K562 (cell line): Measurements from ENCODE around the gene BTF3L4. TPM values are rescaled to one million over a fixed set of nuclear protein-coding genes. Genes with fewer than 3 reads are reported as not detected.

Experiments
- ADNP ChIP-seq: fragments of 200-800 bp; sonication (Bioruptor generic); IDR thresholded peaks from 2 replicates; pipeline ENCODE4 v1.6.1; 2016; ENCODE audit warnings: missing genetic modification characterization, missing compliant biosample characterization
- C11orf30 ChIP-seq: fragments of 450-650 bp; IDR thresholded peaks from 2 replicates; pipeline ENCODE4 v1.6.1; 2016; ENCODE audit warnings: low read depth, mild to moderate bottlenecking
- MCM3 ChIP-seq: fragments of 450-650 bp; IDR thresholded peaks from 2 replicates; pipeline ENCODE4 v1.6.1; 2016
- MCM5 ChIP-seq: fragments of 450-650 bp; IDR thresholded peaks from 2 replicates; pipeline ENCODE4 v1.6.1; 2016; ENCODE audit warnings: low read depth
- NR2C1 ChIP-seq, 2 experiments: fragments of 450-650 bp; IDR thresholded peaks; 2 replicates each; pipeline ENCODE4 v1.6.1; 2017; ENCODE audit warnings: mild to moderate bottlenecking in 2 of 2, antibody characterized with exemption in 1 of 2, inconsistent platforms in 1 of 2, missing compliant biosample characterization in 1 of 2, missing genetic modification characterization in 1 of 2
- PCBP1 ChIP-seq: fragments of 200-400 bp; formaldehyde crosslinking; IDR thresholded peaks from 2 replicates; pipeline ENCODE4 v1.6.1; 2018; ENCODE audit warnings: mild to moderate bottlenecking, low read depth, low read length; ENCODE audit not compliant: poor library complexity, severe bottlenecking
- RUNX1 ChIP-seq: sonication (generic); IDR thresholded peaks from 2 replicates; pipeline ENCODE4 v1.6.1; 2016; ENCODE audit warnings: antibody characterized with exemption, low read depth
- SAFB2 ChIP-seq: fragments of 200-400 bp; formaldehyde crosslinking; IDR thresholded peaks from 2 replicates; pipeline ENCODE4 v1.6.1; 2018; ENCODE audit warnings: borderline replicate concordance, low read length, low read depth, moderate library complexity; ENCODE audit not compliant: severe bottlenecking
- SIN3B ChIP-seq: fragments of 450-650 bp; IDR thresholded peaks from 2 replicates; pipeline ENCODE4 v1.6.1; 2017; ENCODE audit warnings: low read depth, mild to moderate bottlenecking, moderate library complexity
- SRF ChIP-seq, 2 experiments: fragments of 250-450, 450-650 bp in 1 of 2; sonication (Bioruptor Pico) in 1 of 2; sonication (generic) in 1 of 2; formaldehyde crosslinking; IDR thresholded peaks; 2 replicates each; pipeline versions ENCODE4 v1.5.0 to v1.5.1; 2020 to 2022; ENCODE audit warnings: mild to moderate bottlenecking in 1 of 2, missing genetic modification reagents in 1 of 2
- SRSF3 ChIP-seq: fragments of 200-400 bp; formaldehyde crosslinking; IDR thresholded peaks from 2 replicates; pipeline ENCODE4 v1.6.1; 2016; ENCODE audit warnings: mild to moderate bottlenecking, low read length, moderate library complexity; ENCODE audit not compliant: insufficient read depth
- ZNF12 ChIP-seq: sonication (generic); formaldehyde crosslinking; IDR thresholded peaks from 2 replicates; pipeline ENCODE4 v1.4.0; 2020; ENCODE audit warnings: mild to moderate bottlenecking, missing genetic modification reagents
- ZNF696 ChIP-seq: fragments of 250-450 bp; sonication (Bioruptor Pico); conservative IDR thresholded peaks from 2 replicates; pipeline ENCODE4 v1.4.0; 2020; ENCODE audit warnings: mild to moderate bottlenecking, moderate library complexity
- polyA plus RNA-seq, 8 experiments: library from polyadenylated mRNA; depleted of rRNA in 4 of 8; stranded (reverse) in 5 of 8; unstranded in 3 of 8; fragments of >200 nt; fragmentation: Nextera tagmentation in 2 of 8; fragmentation: Illumina TruSeq in 1 of 8; extraction: Ambion mirVana in 2 of 8; extraction: Trizol in 1 of 8; gene quantifications; 2 replicates each; pipeline versions ENCODE4 v1.2.1 to v1.2.3, GENCODE V29; 2011 to 2014; ENCODE audit warnings: inconsistent platforms in 1 of 8, missing spikeins in 1 of 8
- total RNA-seq, 7 experiments: library from RNA; depleted of rRNA in 6 of 7; stranded (reverse); fragments of >200 nt in 6 of 7; fragmentation: Illumina TruSeq in 2 of 7; extraction: Trizol in 2 of 7; gene quantifications; 2 replicates each; pipeline versions ENCODE4 v1.2.1 to v1.2.3, GENCODE V29; 2011 to 2021; ENCODE audit warnings: low replicate concordance in 1 of 7
- TF ChIP-seq, protein P1 (sequence below): fragments of 450-650 bp; formaldehyde crosslinking; IDR thresholded peaks from 2 replicates; pipeline ENCODE4 v1.4.0; 2022; ENCODE audit warnings: missing genetic modification characterization
- TF ChIP-seq, protein P2 (sequence below): fragments of 250-450 bp; sonication (Bioruptor Pico); IDR thresholded peaks from 2 replicates; pipeline ENCODE4 v1.8.0; 2021; ENCODE audit warnings: moderate library complexity, mild to moderate bottlenecking, inconsistent platforms
- TF ChIP-seq, protein P3 (sequence below): fragments of 450-650 bp; IDR thresholded peaks from 2 replicates; pipeline ENCODE4 v1.6.1; 2018; ENCODE audit not compliant: partially characterized antibody
- TF ChIP-seq, protein P4 (sequence below): sonication (generic); formaldehyde crosslinking; IDR thresholded peaks from 2 replicates; pipeline ENCODE4 v1.8.1; 2023; ENCODE audit warnings: mild to moderate bottlenecking, missing genetic modification reagents, moderate library complexity

BTF3L4 gene
- total and polyA plus RNA-seq, 9 of the 15 experiments (the other 6 are each of a cell fraction or from before 2014, with no cell fraction given): 40.1 to 106 (median 88.8) TPM

DNA sequence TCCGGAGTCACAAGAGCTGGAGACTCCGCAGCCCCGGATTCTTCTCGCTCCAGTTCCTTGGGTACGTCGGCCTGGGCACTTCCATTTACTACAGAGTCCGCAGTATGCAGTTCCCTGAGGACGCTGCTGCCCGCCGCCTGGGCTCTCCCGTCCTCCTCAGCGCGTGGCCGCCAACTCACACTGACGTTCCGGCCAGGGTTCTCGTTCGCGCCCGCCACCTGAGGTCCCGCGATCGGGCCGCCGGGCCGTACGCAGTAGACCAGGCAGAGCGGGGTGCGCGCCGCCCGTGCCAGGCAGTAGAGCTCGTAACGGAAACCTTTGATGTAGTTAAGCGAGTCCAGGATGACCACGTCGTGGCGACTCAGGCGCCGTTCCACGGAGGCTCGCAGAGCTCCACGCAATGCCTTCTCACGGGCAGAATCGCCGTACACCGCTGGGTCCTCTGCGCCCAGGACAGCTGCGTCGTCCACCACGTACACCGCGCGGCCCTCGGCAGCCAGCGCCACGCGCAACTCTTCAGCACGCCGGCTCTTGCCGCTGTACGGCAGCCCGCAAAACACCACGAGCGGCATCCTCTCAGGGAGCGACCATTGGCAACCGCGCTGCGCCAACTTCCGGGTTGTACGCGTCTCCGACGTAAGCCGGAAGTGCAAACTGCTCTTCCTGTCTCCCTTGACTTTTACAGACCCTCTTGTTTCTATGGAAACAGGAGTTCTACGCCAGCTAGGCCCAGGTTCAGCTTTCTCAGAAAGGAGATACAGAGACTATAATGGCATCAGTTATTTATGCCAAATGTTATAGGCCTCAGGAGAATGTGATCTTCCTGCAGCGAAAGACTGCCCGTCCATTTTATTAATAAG is 22.7 kb upstream of the BTF3L4 start, which contains the start of gene KTI12 (continued):
- no peak; the same call in 1 of the 2 replicates for TF ChIP-seq SRSF3
- TF ChIP-seq ZNF12: peak; percentile 85
- no peak for TF ChIP-seq RUNX1
- TF ChIP-seq ZNF696 (CRISPR knock-in tag): no peak
- peak; percentile 15 to 64; a peak in 1 of 4 replicates for TF ChIP-seq SRF (CRISPR knock-in tag; IDR thresholded peaks at IDR 0.05)
- peak; percentile 81 for TF ChIP-seq NR2C1 (IDR thresholded peaks at IDR 0.05)
- TF ChIP-seq NR2C1 (tag; IDR thresholded peaks at IDR 0.05): peak; percentile 86
- TF ChIP-seq, protein P1, sequence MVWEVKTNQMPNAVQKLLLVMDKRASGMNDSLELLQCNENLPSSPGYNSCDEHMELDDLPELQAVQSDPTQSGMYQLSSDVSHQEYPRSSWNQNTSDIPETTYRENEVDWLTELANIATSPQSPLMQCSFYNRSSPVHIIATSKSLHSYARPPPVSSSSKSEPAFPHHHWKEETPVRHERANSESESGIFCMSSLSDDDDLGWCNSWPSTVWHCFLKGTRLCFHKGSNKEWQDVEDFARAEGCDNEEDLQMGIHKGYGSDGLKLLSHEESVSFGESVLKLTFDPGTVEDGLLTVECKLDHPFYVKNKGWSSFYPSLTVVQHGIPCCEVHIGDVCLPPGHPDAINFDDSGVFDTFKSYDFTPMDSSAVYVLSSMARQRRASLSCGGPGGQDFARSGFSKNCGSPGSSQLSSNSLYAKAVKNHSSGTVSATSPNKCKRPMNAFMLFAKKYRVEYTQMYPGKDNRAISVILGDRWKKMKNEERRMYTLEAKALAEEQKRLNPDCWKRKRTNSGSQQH: no peak
- peak; percentile 65; the same call in 1 of the 2 replicates for TF ChIP-seq C11orf30
- TF ChIP-seq SIN3B: peak; percentile 67; the same call in 1 of the 2 replicates
- TF ChIP-seq, protein P2, sequence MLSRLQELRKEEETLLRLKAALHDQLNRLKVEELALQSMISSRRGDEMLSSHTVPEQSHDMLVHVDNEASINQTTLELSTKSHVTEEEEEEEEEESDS (CRISPR knock-in tag): no peak
- no peak for TF ChIP-seq MCM5
- no peak for TF ChIP-seq MCM3
- TF ChIP-seq, protein P3, sequence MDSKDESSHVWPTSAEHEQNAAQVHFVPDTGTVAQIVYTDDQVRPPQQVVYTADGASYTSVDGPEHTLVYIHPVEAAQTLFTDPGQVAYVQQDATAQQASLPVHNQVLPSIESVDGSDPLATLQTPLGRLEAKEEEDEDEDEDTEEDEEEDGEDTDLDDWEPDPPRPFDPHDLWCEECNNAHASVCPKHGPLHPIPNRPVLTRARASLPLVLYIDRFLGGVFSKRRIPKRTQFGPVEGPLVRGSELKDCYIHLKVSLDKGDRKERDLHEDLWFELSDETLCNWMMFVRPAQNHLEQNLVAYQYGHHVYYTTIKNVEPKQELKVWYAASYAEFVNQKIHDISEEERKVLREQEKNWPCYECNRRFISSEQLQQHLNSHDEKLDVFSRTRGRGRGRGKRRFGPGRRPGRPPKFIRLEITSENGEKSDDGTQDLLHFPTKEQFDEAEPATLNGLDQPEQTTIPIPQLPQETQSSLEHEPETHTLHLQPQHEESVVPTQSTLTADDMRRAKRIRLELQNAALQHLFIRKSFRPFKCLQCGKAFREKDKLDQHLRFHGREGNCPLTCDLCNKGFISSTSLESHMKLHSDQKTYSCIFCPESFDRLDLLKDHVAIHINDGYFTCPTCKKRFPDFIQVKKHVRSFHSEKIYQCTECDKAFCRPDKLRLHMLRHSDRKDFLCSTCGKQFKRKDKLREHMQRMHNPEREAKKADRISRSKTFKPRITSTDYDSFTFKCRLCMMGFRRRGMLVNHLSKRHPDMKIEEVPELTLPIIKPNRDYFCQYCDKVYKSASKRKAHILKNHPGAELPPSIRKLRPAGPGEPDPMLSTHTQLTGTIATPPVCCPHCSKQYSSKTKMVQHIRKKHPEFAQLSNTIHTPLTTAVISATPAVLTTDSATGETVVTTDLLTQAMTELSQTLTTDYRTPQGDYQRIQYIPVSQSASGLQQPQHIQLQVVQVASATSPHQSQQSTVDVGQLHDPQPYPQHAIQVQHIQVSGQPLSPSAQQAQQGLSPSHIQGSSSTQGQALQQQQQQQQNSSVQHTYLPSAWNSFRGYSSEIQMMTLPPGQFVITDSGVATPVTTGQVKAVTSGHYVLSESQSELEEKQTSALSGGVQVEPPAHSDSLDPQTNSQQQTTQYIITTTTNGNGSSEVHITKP: peak; percentile 42
- TF ChIP-seq, protein P4, sequence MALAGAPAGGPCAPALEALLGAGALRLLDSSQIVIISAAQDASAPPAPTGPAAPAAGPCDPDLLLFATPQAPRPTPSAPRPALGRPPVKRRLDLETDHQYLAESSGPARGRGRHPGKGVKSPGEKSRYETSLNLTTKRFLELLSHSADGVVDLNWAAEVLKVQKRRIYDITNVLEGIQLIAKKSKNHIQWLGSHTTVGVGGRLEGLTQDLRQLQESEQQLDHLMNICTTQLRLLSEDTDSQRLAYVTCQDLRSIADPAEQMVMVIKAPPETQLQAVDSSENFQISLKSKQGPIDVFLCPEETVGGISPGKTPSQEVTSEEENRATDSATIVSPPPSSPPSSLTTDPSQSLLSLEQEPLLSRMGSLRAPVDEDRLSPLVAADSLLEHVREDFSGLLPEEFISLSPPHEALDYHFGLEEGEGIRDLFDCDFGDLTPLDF (CRISPR knock-in tag): peak; percentile 83; the same call in 1 of the 2 replicates
- TF ChIP-seq PCBP1: no peak
- no peak for TF ChIP-seq SAFB2
- TF ChIP-seq ADNP (tag): no peak
